SK-N-SH (cell line): ENCODE measurements around the gene ENPEP. TPM values are rescaled to one million over a fixed set of nuclear protein-coding genes. Genes with fewer than 3 reads are reported as not detected.

Source experiments
- CTCF ChIA-PET: fragments of 300-600, 350-600 bp; formaldehyde crosslinking; extraction: SDS; loops from one replicate; lab custom pipeline; 2021; lab: Yijun Ruan, JAX
- POLR2A ChIA-PET: fragments of 350-600 bp; sonication (Branson Sonifier 250); formaldehyde crosslinking; extraction: SDS; loops from one replicate; lab custom pipeline; 2020; ENCODE audit warnings: antibody characterized with exemption, inconsistent platforms; lab: Yijun Ruan, JAX
- DNase-seq: peaks from one replicate; pipeline ENCODE4 v3.0.0; 2012
- H2AFZ ChIP-seq: fragments of 200-600 bp; sonication (generic); 2 replicates; pipeline ENCODE4 v1.8.1; 2016; ENCODE audit warnings: antibody characterized with exemption, mild to moderate bottlenecking, low read depth
- H3F3A ChIP-seq: fragments of 200-600 bp; sonication (generic); replicated peaks from 2 replicates; pipeline ENCODE3; 2016; ENCODE audit warnings: antibody characterized with exemption, mild to moderate bottlenecking; ENCODE audit not compliant: insufficient read depth
- H3K27ac ChIP-seq, 2 experiments: fragments of 200-500 bp in 1 of 2; fragments of 200-600 bp in 1 of 2; sonication (Bioruptor generic) in 1 of 2; sonication (generic), shearing (Covaris generic) in 1 of 2; 2 replicates each; pipeline versions ENCODE4 v1.5.1 to v1.6.1; 2014 to 2016; ENCODE audit warnings: low read depth in 2 of 2, inconsistent platforms in 1 of 2, low read length in 1 of 2, mild to moderate bottlenecking in 1 of 2, mixed read lengths in 1 of 2
- H3K27me3 ChIP-seq: fragments of 200-600 bp; sonication (generic), shearing (Covaris generic); 2 replicates; pipeline ENCODE4 v1.6.1; 2016; ENCODE audit warnings: mixed run types; ENCODE audit not compliant: insufficient read depth
- H3K36me3 ChIP-seq, 2 experiments: fragments of 200-500 bp in 1 of 2; fragments of 200-600 bp in 1 of 2; sonication (Bioruptor generic) in 1 of 2; sonication (generic) in 1 of 2; replicated peaks in 1 of 2; 2 replicates each; pipeline versions ENCODE3 to v1.5.1; 2014 to 2016; ENCODE audit warnings: low read length in 1 of 2, mild to moderate bottlenecking in 1 of 2; ENCODE audit not compliant: insufficient read depth in 2 of 2, control insufficient read depth in 1 of 2
- H3K4me1 ChIP-seq, 2 experiments: fragments of 200-500 bp in 1 of 2; fragments of 200-600 bp in 1 of 2; sonication (Bioruptor generic) in 1 of 2; sonication (generic), shearing (Covaris generic) in 1 of 2; 2 replicates each; pipeline versions ENCODE4 v1.5.1 to v1.6.1; 2014 to 2016; ENCODE audit warnings: low read depth in 1 of 2, low read length in 1 of 2, mixed run types in 1 of 2; ENCODE audit not compliant: insufficient read depth in 2 of 2, control insufficient read depth in 1 of 2
- H3K4me2 ChIP-seq: fragments of 200-600 bp; sonication (generic), shearing (Covaris generic); 2 replicates; pipeline ENCODE4 v1.6.1; 2017; ENCODE audit warnings: mixed run types
- H3K4me3 ChIP-seq, 2 experiments: fragments of 200-500 bp in 1 of 2; fragments of 200-600 bp in 1 of 2; sonication (Bioruptor generic) in 1 of 2; sonication (generic), shearing (Covaris generic) in 1 of 2; 2 replicates each; pipeline versions ENCODE4 v1.5.1 to v1.8.1; 2014 to 2016; ENCODE audit warnings: low read depth in 2 of 2, inconsistent platforms in 1 of 2, low read length in 1 of 2, mild to moderate bottlenecking in 1 of 2, mixed read lengths in 1 of 2, moderate library complexity in 1 of 2
- H3K79me2 ChIP-seq: fragments of 200-600 bp; sonication (generic); 2 replicates; pipeline ENCODE4 v1.8.1; 2017; ENCODE audit warnings: mild to moderate bottlenecking; ENCODE audit not compliant: insufficient read depth
- H3K9ac ChIP-seq: fragments of 200-600 bp; sonication (generic); 2 replicates; pipeline ENCODE4 v1.6.1; 2017; ENCODE audit warnings: mixed run types
- H3K9me2 ChIP-seq: fragments of 200-600 bp; sonication (generic); 2 replicates; pipeline ENCODE4 v1.6.1; 2017; ENCODE audit warnings: mixed run types
- H3K9me3 ChIP-seq: fragments of 200-600 bp; sonication (generic); 2 replicates; pipeline ENCODE4 v1.6.1; 2017; ENCODE audit warnings: mixed run types, mild to moderate bottlenecking, moderate library complexity
- H4K20me1 ChIP-seq: fragments of 200-600 bp; sonication (generic); 2 replicates; pipeline ENCODE4 v1.6.1; 2017; ENCODE audit warnings: mild to moderate bottlenecking, mixed run types; ENCODE audit not compliant: insufficient read depth
- NRF1 ChIP-seq: IDR thresholded peaks from 2 replicates; pipeline ENCODE4 v1.6.1; 2012; ENCODE audit warnings: low read depth, mild to moderate bottlenecking, low read length
- RAD21 ChIP-seq: IDR thresholded peaks from 2 replicates; pipeline ENCODE4 v1.6.1; 2012; ENCODE audit warnings: mild to moderate bottlenecking, low read length
- RXRA ChIP-seq: IDR thresholded peaks from 2 replicates; pipeline ENCODE4 v1.4.0; 2012; ENCODE audit warnings: low read depth, mild to moderate bottlenecking, borderline replicate concordance
- SMC3 ChIP-seq: IDR thresholded peaks from 2 replicates; pipeline ENCODE4 v1.6.1; 2012; ENCODE audit warnings: low read depth, low read length, improper control_type of control experiment
- TCF12 ChIP-seq: IDR thresholded peaks from 2 replicates; pipeline ENCODE4 v1.4.0; 2012
- YY1 ChIP-seq: IDR thresholded peaks from 2 replicates; pipeline ENCODE4 v1.4.0; 2012; ENCODE audit warnings: low read depth, mild to moderate bottlenecking
- WGBS: methylation state at CpG from one replicate; pipeline ENCODE4 v1.1.6; 2017; ENCODE audit warnings: low lambda C conversion rate; 5-methylcytosine and 5-hydroxymethylcytosine counted together
- polyA plus RNA-seq, 3 experiments: library from polyadenylated mRNA; depleted of rRNA; stranded (reverse); fragments of >200 nt; gene quantifications; 2 replicates each; pipeline ENCODE4 v1.2.3, GENCODE V29; 2012
- TF ChIP-seq, protein P1 (sequence below): fragments of 200-600 bp; sonication (generic); IDR thresholded peaks from 2 replicates; pipeline ENCODE4 v1.6.1; 2017; ENCODE audit warnings: antibody characterized with exemption, mild to moderate bottlenecking, moderate library complexity
- TF ChIP-seq, protein P2 (sequence below): IDR thresholded peaks from 2 replicates; pipeline ENCODE4 v1.4.0; 2012; ENCODE audit warnings: low read depth, borderline replicate concordance

The ENPEP gene
- polyA plus RNA-seq, 1 of the 3 experiments (the other 2 are of a cell fraction) = 0.16 TPM

DNA sequence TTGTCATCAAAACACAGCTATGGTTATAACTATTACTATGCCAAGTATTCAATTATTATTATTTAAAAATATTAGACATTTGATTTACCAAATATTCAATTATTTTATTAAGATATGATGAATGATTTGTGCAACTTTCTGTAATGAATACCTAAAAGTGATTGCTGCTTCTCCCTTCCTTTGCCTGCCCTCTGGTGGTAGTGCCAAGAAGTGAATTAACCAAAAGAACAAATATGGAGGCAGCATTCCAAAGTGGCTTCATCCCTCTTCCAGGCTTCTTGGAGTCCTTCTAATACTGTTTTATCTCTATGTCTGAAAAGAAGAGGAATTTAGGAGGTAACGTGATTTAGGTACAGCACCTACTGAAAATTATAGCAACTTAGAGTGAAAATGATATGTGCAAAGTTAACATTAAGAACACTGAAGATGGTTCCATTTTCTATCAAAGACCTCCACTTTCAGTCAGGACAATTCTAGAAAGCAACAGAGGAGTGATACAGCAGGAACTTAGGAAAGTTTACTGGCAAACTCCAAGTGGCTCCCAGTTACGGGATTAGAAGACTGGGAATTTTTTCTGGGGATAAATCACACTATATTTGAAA, 43.0 kb downstream of the ENPEP start:
- H3K9me3 ChIP-seq = no peaks in the 10 kb centered on the region
- ChIA-PET CTCF (interaction anchor here (0.6 to 18.9 kb wide), 13 partner anchors 10 to 1116 kb away, joined by 3 to 591 read pairs (median 3); no protein-coding TSS in a partner anchor), POLR2A (no interaction called here)
- no peak overlapping the region; a peak in 1 of 4 replicates for H3K4me3 ChIP-seq
- no peak overlapping the region for H3K27ac ChIP-seq
- WGBS = 19% methylated on average over 2 of the region's 2 CpGs
- peak; percentile 15 for DNase-seq
- TF ChIP-seq SMC3 (peak; percentile 52), TCF12 (no peak), RAD21 (peak; percentile 68), RXRA (no peak), YY1 (peak; percentile 32; the same call in 1 of the 2 replicates), NRF1 (no peak)
- TF ChIP-seq, protein P1, sequence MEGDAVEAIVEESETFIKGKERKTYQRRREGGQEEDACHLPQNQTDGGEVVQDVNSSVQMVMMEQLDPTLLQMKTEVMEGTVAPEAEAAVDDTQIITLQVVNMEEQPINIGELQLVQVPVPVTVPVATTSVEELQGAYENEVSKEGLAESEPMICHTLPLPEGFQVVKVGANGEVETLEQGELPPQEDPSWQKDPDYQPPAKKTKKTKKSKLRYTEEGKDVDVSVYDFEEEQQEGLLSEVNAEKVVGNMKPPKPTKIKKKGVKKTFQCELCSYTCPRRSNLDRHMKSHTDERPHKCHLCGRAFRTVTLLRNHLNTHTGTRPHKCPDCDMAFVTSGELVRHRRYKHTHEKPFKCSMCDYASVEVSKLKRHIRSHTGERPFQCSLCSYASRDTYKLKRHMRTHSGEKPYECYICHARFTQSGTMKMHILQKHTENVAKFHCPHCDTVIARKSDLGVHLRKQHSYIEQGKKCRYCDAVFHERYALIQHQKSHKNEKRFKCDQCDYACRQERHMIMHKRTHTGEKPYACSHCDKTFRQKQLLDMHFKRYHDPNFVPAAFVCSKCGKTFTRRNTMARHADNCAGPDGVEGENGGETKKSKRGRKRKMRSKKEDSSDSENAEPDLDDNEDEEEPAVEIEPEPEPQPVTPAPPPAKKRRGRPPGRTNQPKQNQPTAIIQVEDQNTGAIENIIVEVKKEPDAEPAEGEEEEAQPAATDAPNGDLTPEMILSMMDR = peak; percentile 76
- TF ChIP-seq, protein P2, sequence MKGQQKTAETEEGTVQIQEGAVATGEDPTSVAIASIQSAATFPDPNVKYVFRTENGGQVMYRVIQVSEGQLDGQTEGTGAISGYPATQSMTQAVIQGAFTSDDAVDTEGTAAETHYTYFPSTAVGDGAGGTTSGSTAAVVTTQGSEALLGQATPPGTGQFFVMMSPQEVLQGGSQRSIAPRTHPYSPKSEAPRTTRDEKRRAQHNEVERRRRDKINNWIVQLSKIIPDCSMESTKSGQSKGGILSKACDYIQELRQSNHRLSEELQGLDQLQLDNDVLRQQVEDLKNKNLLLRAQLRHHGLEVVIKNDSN = no peak
- H3K4me1 ChIP-seq = peaks cover 0 to 2% of the 10 kb centered on the region in 2 experiments; a peak in 2 of 4 replicates
- no peak overlapping the region for H3K9ac ChIP-seq
- H3K9me2 ChIP-seq = no peaks in the 10 kb centered on the region
- no peaks in the 10 kb centered on the region for H4K20me1 ChIP-seq
- no peaks in the 10 kb centered on the region for H3F3A ChIP-seq
- H3K79me2 ChIP-seq = no peaks in the 10 kb centered on the region
- H2AFZ ChIP-seq = no peak overlapping the region
- peaks cover 4% of the 10 kb centered on the region; the same call in 1 of the 2 replicates for H3K27me3 ChIP-seq
- no peak overlapping the region for H3K4me2 ChIP-seq
- H3K36me3 ChIP-seq = no peaks in the 10 kb centered on the region

DNA sequence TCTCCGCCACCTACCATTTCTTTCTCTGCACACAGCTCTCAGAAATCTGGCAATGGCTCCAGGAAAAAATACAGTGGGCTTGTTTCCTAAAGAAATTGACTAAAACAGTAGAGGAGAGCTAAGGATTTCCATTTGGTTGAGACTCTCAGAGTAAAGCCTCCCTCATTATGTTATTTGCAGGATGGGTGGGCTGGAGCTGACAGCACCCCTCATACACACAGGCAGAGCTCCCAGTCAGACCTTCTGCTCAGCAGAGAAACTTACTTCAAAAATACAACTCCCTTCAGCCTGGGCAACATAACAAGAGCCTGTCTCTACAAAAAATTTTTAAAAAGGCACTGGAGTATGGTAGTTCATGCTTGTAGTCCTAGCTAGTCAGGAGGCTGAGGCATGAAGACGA, 44.9 kb downstream of the ENPEP start:
- H3K27ac ChIP-seq = no peak overlapping the region
- no peaks in the 10 kb centered on the region for H3F3A ChIP-seq
- no peak for TF ChIP-seq TCF12
- no peak overlapping the region for H2AFZ ChIP-seq
- no peaks in the 10 kb centered on the region for H3K79me2 ChIP-seq
- POLR2A ChIA-PET = interaction anchor here (0.8 kb wide), 1 partner anchor 511 kb away, joined by 3 read pairs; no protein-coding TSS in a partner anchor
- WGBS = 34% methylated on average over 2 of the region's 2 CpGs
- DNase-seq = no peak
- H3K4me1 ChIP-seq = peaks cover 0 to 2% of the 10 kb centered on the region in 2 experiments; a peak in 1 of 4 replicates
- no peaks in the 10 kb centered on the region for H3K9me2 ChIP-seq
- no peaks in the 10 kb centered on the region for H3K36me3 ChIP-seq
- H4K20me1 ChIP-seq = no peaks in the 10 kb centered on the region
- no peak overlapping the region for H3K4me2 ChIP-seq
- peaks cover 4% of the 10 kb centered on the region; the same call in 1 of the 2 replicates for H3K27me3 ChIP-seq
- CTCF ChIA-PET = interaction anchor here (0.6 to 18.9 kb wide), 3 partner anchors 9 to 519 kb away, joined by 3 to 591 read pairs (median 4); no protein-coding TSS in a partner anchor
- H3K4me3 ChIP-seq = no peak overlapping the region
- H3K9me3 ChIP-seq = no peaks in the 10 kb centered on the region
- H3K9ac ChIP-seq = no peak overlapping the region
